Pons (tissue), 1 donor: Measurements from ENCODE around the gene DUSP10.

Source experiments
- DNase-seq: peaks from one replicate; pipeline ENCODE4 v3.0.0-alpha.2; 2016; ENCODE audit warnings: low spot score

DUSP10 gene

DNA sequence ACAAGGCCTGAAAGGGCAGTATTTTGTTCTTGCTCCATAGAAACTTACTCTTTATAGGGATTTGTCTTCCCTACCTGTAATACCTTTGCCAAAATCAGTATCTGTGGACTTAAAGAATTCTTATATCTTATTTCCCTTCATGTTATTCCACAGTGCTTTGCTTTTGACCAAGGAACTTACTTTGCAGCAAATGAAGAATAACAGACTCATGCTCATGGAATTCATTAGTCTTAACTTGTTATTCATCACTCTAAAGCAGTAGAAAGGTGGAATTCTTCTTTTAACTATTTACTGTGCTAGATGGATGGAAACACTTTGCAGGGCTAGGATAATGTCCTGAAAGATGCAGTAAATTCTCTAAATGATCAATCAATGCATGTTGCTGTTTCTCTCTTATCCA, 45.9 kb downstream of the DUSP10 start:
- no peak for DNase-seq

DNA sequence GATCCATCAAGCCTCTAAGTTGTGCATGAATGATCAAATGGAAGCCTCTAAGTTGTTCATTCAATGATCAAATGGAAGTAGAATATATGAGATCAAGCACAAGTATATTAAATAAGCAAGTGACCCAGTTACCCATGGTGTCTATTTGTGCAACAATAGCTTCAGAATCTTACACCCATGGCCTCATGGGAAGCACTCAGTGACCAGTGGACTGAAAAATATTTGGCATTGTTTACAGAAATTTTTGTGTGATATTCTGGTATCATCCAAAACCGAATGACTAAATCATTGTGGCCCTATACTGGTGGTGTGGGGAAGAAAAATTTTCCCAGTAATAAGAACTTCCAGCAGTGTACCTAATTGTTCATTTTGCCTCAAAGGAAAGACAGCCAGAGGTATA, 46.6 kb downstream of the DUSP10 start:
- no peak for DNase-seq

DNA sequence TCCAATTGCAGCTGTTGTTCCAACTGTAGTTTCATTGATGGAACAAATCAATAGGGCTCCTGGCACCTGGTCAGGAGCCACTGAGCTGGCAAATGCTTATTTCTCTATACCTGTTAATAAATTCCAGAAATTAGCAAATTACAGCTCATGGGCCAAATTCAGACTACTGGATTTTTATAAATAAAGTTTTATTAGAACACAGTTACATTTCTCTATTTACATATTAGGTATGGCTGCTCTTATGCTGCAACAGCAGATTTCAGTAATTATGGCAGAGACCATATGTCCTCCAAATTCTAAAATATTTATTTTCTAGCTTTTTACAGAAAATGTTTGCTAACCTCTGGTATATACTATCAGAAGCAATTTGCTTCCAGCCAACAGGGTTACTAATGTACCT, 47.8 kb downstream of the DUSP10 start:
- no peak for DNase-seq

DNA sequence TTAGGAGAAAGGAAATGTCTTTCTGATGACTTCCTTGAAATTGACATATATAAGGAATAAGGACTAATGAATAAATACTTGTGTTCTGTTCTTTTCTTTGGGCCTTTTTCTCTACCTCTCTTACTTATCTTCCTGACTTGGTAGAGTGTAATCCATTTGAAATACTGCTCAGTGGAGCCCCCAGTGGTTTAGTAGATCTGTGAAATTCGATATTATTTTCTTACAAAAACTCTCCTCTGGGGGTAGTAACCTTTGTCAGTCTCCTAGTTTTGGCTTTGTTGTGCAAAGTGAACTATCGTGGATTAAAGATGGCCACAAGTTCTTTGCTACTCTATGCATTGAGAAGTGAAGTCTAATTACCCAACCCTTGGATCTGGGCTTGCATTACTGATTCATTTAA, 48.8 kb downstream of the DUSP10 start:
- no peak for DNase-seq

DNA sequence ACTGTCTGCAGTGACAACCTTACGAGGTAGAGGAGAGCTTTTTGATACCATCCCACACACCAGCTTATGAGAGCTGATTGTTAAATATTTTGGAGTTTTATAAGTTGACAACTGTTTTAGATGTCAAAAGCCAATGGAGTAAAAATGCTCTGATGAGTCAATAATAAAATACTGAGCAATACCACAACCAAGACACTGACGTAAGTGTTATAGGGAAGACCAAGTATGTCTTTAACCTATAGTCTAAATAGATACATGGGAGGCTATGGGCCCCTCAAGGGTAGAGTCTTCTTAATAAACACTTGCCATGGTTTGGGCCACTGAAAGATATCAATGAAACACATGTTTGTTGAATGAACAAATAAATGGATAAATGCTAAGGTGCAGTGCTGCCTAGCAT, 49.2 kb downstream of the DUSP10 start:
- no peak for DNase-seq

DNA sequence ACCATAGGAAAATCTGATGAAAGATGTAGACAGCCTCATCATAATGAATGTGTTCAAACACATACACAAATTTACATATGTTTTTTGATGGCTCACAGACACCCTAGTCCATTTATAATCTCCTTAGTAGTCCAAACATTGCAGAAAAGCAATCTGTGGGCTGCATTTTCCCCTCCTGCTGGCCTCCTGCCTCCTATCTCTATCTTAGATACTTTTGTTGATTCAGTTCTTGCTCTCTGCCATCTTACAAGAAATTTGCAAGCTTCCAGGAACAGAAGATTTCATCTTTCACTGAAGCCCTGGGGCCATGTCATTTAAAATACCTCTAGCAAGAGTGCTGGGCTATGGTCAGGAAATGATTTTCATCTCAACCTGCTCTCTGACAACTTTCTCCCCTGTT, 50.6 kb downstream of the DUSP10 start:
- DNase-seq: no peak

DNA sequence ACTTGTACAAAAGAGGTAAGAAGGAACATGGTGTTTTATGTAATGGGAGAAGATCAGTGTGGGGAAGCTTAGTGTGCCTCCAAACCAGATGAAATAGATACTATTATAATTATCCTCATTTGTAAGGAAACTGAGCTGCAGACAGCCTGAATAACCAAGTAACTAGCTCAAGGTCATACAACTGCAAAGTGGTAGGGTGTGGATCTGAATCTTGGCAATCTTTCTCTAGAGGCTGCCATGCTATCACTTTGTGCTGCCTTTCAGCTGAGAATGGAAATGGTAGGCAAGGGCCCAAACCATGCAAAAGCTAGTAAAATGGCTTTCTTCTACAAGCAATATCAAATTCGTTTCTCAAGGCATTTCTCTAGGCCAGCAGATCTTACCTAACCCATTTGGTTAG, 51.0 kb downstream of the DUSP10 start:
- DNase-seq: no peak

DNA sequence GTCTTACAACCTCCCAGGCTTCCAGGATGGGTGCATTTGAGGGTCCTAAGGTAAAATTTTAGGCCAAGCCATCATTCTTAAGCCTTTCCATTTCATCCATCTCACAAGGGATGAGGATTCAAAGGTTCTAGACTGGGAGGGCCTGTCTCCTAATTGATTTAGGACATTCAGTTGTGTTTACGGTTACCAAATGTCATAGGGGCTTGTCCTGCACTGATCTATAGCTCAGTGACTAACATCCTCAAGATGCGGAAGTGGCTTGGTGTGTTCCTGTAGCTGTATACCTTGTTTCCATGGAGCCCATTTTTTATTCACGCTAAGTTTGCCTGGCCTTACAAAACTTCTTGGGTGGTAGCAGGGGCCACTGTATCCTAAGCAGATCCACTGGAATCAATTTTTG, 52.8 kb downstream of the DUSP10 start:
- no peak for DNase-seq

DNA sequence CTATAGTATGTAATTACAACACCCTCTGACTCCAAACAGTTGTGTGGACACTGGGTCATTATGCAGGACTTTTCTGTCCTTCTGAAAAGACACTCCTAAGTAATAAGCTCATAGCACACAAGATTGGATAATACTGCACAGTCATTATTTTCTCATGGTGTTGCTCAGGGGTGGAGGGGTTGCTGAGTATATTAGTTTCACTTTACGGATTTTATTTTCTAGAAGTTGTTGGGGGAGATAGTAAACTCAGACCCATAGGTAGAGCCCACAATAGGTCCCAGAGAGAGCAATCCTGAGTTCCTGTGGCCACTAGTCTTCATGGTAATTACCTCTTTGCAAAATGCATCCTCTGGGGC, 53.4 kb downstream of the DUSP10 start:
- no peak for DNase-seq

DNA sequence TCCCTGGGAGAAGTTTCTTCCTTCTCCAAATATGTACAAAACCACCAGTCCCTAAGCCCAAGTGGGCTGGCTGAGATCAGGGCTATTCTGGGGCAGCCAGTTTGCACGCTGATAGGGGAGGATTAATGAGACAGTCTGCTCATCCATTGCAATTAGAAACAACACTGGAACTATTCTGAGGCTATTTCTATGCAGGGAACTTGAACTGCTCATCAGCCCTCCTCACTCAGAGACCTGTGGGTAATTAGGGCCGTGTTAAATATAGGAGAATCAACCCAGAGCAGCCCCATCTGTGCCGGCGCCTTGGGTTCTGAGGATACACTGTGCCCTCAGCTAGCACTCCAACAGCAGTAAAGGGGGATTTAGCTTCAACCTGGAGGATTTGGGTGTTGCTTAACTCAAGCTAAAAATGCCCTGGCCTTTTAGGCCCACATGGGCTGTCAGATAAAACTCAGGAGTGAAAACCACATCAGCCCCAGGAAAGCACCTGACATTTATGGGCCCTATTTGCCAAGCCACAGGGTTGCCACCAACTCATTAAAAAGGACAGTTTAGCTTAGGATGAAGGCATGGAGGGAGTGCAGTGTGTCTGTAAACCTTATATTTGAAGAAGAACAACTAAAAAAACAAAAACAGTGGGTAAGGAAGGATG, 53.9 kb downstream of the DUSP10 start:
- no peak for DNase-seq

DNA sequence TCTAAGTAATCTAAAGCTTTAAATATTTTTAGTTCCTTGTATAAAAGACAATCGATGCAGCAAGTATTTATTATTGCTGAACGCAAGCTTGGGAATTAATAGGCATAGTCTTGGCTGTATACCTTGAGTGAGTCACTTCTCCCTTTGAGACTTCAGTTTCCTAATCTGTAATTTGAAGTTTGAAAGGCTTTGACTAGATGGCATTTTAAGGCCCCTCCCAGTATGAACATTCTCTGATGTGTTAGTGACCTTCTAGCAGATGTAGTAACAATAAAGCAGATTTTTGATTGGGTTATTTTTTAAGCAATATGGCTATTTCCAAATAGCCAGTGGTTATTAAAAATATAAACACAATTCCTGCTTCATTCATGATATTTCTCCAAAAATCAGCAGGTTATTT, 58.2 kb downstream of the DUSP10 start:
- no peak for DNase-seq

DNA sequence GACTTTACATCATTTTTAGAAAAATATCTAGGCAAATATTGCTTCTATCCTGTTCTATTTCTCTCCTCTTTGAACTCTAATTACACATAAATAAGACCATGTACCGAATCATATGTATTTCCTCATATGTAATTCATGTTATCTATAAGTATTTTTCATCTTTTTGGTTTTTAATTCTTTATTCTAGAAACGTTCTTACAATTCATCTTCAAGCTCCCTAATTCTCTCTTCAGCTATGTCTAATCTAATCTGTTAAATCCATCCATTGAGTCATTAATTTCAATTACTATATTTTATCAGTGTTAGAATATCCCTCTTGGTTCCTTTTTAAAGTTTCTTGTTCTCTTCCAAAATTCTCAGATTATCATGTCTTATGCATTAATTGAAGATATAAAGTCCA, 61.8 kb downstream of the DUSP10 start:
- DNase-seq: no peak

DNA sequence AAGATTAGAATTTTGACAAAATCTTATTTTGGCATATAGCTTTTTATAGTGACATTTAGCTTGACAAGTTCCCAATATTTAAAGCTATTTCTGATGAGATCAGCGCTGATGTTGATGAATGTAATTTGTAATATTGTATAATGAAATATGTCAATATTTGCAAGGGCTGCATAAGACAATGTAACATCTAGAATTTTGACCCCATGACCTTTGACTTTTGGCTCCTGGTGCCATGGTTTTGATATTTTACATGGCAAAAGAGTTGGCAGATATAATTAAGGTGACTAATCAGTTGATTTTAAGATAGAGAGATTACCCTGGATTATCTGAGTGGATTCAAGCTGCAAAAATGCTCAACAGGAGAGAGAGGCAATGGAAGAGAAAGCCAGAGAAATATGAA, 63.9 kb downstream of the DUSP10 start:
- DNase-seq: no peak

DNA sequence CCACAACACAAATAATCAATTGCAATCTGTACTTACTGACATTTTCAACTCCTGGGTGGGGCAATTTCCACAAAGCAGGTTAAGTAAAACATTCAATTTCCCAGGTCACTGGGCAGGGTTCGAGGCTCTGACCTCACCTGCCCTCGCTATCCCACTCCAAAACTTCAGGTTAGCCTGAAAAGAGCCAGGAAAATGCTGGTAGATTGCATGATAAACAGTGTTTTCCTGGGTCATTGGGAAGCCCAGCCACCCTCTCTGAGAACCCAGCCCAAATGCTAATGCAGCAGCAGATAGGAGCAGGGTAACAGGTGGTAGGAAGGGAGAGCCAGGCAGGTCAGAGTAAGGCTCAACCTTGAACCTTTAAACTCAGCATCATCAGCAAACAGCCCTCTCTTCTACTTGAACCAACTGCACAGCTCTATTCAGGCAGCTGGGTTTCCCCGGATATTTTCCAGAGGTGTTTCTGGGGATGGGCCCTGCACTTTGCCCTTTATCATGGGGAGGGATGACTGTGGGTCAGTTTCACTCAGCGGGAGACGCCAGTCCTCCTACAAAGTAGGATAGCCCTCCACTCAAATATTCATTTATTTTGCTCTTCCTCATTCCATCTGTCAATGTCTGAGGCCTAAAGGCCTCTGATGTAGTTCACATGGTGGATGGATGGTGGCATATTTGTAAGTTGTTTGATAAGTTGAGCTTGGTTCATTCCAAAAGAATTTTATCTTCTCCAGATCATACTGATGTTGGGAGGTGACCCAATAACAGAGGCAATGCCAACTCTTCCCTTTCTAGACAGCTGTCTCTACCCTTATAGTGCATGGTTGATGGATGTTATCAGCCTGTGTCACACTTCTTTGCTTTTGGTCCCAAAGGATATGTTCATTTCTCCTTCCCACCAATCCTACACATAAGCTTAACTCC, 65.7 kb downstream of the DUSP10 start:
- DNase-seq: no peak

DNA sequence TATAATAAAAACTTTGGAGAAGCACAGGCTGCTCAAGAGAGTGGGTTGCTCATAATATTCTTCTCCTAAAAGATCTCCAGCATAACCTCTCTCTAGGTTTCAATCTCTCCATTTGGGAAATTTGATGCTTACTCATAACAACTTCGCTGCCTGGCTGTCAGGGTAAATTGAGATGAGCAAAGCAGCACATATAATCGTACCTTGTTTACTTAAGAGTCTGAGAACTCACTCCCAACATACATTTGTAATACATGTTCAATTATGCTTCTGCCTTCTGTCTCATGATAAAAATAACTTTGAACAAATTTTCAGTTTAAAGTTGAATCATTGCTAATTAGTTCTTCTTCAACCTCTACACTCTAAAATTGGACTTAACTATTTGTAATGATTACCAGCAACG, 68.9 kb downstream of the DUSP10 start:
- DNase-seq: no peak

DNA sequence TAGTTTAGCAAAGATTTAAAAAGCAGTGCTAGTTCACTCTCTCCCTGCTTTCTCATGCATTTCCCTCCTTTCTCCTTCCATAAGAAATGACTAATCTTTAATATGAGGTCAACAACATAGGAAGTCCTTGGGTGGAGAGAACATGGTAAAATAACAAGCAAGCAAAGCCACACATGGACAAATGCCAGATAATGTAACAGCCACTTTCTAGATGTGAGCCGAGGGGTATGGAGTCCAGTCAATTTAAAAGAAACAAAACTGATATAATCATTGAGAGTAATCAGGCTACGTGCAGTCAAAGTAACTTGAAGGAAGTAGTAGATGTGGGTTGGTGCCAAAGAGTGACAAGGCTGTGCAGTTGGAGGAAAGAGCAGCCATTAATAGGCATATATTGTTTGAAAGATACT, 69.6 kb downstream of the DUSP10 start:
- DNase-seq: no peak

DNA sequence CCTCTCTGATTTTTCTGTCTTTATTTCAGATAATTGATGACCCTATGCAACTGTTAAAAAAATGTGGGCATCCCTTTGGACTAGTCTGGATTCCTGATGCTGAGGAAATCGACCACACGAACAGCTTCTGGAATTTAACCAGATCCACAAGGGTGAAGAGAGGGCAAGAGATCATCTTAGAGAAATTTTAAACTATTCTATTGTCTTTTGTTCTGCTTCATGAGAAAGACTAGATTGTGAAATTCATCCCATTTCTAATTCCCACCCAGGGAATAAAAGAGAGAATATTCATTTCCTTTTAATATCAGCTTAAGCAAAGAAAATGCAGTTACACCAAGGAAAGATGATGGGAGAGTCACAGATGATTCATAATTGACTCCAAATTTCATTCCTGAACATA, 71.8 kb downstream of the DUSP10 start:
- no peak for DNase-seq

DNA sequence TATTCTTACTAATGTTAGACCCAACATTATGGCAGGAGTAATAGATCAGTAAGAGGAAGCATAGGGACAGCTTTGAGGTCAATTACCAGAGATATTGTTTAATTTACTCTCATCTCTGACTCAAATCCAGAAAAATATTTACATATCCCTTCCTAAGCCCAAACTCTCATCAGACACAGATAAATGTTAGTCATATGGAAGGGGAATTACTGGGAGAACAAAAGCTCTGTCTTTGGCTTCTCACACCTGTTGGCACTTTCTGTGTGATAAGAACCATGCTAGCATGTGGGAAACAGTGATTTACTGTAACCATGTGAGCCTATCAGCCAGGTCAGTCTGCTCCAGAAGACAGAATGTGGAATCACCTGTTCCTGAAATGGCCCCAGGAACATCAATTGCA, 72.4 kb downstream of the DUSP10 start:
- DNase-seq: no peak

DNA sequence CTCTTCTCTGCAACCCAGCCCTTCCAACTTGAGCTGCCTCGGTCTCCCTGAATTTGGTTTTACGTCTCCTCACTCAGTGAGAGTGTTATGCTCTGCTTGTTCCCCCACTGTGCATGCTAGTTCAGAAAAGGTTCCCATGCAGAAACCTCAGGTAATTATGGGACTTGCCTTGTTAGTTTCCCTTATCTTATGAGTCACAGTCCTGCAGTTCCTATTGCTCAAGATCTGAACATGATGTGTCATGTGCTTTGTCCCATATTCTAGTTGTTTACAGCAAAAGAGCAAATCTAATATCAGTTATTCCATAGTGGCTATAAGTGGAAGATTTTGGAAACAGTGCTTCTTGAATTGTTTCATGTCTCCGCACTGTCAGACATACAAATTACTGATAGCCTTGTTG, 74.4 kb downstream of the DUSP10 start:
- DNase-seq: no peak

DNA sequence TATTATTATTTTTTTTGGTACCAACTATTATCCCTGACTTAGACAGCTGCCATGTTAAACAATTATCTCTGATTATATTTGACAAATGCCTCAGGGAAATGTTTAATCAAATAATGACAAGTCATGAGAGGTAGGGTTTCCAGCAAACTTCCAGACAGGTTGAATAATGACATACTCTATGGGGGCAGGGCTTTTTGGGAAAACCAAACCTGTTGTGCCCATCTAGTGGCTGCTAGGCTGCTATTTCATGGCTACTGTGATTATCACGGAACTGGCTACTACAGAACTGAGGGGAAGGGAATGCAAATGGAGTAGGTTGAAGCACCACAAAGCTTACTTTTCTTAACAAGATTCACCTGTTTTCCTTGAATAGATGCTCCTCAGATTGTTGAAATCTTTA, 77.6 kb downstream of the DUSP10 start:
- DNase-seq: no peak

DNA sequence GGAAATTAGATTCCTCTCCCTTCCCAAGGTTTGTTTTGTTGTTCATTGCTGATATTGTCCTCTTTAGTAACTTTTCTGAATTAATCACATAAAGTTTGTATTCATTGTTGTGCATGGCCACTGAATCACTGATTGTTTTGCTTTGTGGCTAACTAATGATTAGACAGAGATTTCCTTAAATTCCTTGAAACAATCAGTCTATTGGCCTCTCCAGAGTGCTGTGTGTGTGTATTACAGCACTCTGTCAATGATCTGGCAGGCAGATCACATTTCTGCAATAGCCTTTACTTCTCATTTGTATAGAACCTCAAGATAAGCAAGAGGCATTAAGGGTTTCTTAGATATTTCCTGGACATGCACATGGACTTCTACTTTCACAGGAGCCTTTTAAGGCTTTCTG, 78.6 kb downstream of the DUSP10 start:
- peak; percentile 19 for DNase-seq

DNA sequence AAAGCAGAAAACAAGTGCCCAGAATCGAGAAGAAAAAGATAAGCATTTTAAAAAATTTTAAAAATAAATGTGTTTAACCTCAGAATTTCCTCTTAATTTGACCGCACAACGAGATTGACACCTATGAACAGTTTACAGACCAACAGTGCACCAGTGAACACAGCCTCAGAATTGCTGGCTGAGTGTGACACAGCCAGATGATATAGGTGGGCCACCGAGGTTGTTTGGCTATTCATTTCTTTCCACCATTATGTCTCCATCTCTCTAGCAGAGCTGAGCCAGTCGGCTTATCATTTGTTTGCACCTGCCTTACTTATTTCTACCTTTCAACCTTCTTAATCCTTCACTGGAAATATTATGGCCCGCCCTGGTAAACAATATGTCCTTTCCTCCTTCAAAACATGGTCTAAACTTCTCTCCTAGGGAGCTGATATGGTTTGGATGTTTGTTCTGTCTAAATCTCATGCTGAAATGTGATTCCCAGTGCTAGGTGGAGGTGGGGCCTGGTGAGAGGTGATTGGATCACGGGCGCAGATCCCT, 86.1 kb downstream of the DUSP10 start:
- no peak for DNase-seq
